ENCODE results near the gene WNT5B.
"Not testable (repeated sequence)": the region's sequence is repeated elsewhere in the genome, so short reads cannot be mapped to it uniquely, and the experiment has no call there.

The WNT5B gene

GRCh38 chr12:1598757-1599156 lies 30.3 kb upstream of the WNT5B start:
- TF ChIP-seq, protein P1, sequence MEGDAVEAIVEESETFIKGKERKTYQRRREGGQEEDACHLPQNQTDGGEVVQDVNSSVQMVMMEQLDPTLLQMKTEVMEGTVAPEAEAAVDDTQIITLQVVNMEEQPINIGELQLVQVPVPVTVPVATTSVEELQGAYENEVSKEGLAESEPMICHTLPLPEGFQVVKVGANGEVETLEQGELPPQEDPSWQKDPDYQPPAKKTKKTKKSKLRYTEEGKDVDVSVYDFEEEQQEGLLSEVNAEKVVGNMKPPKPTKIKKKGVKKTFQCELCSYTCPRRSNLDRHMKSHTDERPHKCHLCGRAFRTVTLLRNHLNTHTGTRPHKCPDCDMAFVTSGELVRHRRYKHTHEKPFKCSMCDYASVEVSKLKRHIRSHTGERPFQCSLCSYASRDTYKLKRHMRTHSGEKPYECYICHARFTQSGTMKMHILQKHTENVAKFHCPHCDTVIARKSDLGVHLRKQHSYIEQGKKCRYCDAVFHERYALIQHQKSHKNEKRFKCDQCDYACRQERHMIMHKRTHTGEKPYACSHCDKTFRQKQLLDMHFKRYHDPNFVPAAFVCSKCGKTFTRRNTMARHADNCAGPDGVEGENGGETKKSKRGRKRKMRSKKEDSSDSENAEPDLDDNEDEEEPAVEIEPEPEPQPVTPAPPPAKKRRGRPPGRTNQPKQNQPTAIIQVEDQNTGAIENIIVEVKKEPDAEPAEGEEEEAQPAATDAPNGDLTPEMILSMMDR (conservative IDR thresholded peaks at IDR 0.05; ENCODE audit: low read depth, low read length): no peak
- DNase-seq (ENCODE audit: low read depth): no peak
- no peak overlapping the region for H3K4me3 ChIP-seq (ENCODE audit: low read depth, low read length)

GRCh38 chr12:1602706-1603105 lies 26.3 kb upstream of the WNT5B start:
- not testable (repeated sequence) for H3K4me3 ChIP-seq (ENCODE audit: low read depth, low read length); DNase-seq (ENCODE audit: low read depth)

GRCh38 chr12:1603269-1603993 lies 25.6 kb upstream of the WNT5B start:
- TF ChIP-seq, protein P1 (conservative IDR thresholded peaks at IDR 0.05; ENCODE audit: low read depth, low read length): no peak
- DNase-seq (ENCODE audit: low read depth): no peak

DNA sequence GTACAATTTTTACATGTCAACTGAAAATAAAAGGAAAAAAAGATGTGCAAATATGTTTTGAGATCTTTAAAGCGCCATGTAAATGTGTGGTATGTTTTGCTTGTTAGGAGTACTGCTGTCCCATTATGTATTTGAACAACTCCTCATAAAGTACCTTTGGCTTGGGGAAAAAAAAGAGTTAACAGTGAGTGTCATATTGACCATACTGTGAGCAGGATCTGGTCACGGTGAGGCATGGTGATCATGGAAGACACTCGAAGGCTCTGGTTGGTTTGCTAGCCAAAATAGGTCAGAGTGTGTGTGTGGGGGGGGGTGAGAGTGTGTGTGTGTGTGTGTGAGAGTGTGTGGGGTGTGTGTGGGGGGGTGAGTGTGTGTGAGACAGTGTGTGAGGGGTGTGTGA lies 24.6 kb upstream of the WNT5B start:
- TF ChIP-seq, protein P1 (conservative IDR thresholded peaks at IDR 0.05; ENCODE audit: low read depth, low read length): no peak
- no peak for DNase-seq (ENCODE audit: low read depth)

More at GRCh38 chr12:1603269-1603993, 25.6 kb upstream of the WNT5B start:
- no peak overlapping the region for H3K4me3 ChIP-seq (ENCODE audit: low read depth, low read length)

DNA sequence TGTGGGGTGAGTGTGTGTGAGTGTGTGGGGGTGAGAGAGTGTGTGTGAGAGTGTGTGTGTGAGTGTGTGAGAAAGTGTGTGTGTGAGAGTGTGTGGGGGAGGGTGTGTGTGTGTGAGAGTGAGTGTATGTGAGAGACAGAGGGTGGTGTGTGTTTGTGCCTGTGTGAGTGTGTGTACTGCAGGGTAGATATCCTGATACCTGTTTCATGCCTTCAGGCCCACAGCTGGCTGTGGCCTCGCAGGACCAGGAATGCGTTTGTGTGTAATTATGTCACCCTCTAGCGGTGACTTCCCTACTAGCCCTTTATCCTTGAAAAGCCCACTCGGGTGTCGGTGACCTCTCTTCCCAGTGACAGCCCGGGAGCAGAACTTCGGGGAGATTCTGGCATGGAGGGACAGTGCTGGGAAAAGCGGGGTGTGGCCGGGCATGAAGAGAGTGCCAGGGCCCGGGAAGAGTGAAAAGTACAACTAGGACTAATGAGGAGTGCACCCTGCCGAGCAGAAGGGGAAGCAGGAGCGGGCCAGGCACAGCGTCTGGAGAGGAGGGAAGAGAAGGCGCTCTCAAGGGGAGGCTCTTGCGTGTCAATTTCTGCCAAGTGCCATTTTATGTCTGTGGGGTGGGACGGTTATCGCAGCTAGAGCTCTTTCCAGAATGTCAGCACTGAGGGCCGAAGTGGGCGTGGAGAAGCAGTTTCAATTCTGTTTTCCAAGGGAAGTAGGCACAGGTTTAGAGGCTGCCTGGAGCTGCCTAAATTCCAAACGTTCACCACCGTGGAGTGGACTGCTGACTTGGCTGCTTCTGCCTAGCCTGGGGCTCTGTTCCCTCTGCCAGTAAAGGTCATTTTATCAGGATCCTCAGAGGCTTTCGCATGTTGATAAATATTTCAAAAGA lies 23.7 kb upstream of the WNT5B start:
- H3K4me3 ChIP-seq (ENCODE audit: low read depth, low read length): peak overlapping the region; percentile 58
- DNase-seq (ENCODE audit: low read depth): peak; percentile 88
- TF ChIP-seq, protein P1 (conservative IDR thresholded peaks at IDR 0.05; ENCODE audit: low read depth, low read length): peak; percentile 84

More for the DNA sequence above, 24.6 kb upstream of the WNT5B start:
- H3K4me3 ChIP-seq (ENCODE audit: low read depth, low read length): no peak overlapping the region

DNA sequence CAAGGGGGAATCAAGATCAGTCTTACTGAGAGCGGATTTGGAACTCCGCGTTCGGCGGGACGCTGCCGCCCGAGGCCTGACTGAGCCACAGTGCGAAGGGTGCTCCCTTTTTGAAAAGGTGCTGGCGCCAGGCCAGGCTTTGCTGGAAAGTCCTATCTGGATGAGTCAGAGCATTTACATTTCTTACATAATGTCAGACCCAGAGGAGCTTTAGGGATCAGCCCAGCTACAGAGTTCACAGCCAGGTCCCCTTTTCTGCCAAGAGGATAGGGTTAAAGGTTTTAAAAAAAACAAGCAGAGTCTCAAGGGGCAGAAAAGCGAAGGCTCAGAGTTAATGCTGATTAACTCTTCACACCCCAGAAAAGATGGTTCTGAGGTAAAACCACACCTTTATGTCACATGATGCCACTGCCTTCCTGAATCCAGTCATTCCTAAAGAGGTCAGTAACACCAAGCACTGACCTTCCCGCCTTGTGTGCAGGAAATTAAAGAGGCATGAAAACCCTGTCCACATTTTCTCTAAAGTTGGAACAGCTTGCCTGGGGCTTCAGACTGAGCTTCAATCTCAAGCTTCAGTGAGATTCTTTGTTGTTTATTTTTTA lies 22.9 kb upstream of the WNT5B start:
- peak overlapping the region; percentile 58 for H3K4me3 ChIP-seq (ENCODE audit: low read depth, low read length)

More for the DNA sequence above, 22.9 kb upstream of the WNT5B start:
- peak; percentile 87 for DNase-seq (ENCODE audit: low read depth)
- TF ChIP-seq, protein P1 (conservative IDR thresholded peaks at IDR 0.05; ENCODE audit: low read depth, low read length): no peak

Measured in choroid plexus epithelial cell (primary cell).